ENCODE results near the gene MMGT1.
"Not testable (repeated sequence)": the region's sequence is repeated elsewhere in the genome, so short reads cannot be mapped to it uniquely, and the experiment has no call there.

The MMGT1 gene

GRCh38 chrX:135923353-135923752 is 50.4 kb downstream of the MMGT1 start:
- DNase-seq (ENCODE audit: low read depth) = no peak

DNA sequence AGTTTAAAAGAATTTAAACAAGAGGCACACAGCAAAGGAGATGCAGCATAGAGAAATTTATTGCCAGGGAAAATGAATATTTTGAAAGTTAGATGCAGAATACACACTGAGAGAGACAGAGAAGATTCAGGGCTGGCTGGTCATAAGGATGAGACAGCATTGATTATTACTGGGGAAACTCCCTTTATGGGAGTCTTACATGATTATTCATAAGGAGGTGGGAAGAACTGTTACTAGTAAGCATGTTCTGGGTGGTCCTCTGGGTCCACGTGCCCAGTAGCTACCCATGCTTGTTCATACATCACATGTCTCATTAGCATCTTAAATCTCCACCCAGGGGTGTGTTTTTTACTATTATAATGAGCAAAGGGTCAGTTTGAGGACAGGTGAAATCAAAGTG is 53.3 kb downstream of the MMGT1 start:
- DNase-seq (ENCODE audit: low read depth) = not testable (repeated sequence)

- DNase-seq (ENCODE audit: low read depth) = no peak
Measured at GRCh38 chrX:135914404-135914803, 59.4 kb downstream of the MMGT1 start.

Measured in stimulated activated CD4-positive, alpha-beta T cell treated with anti-CD3 and anti-CD28 coated beads, Interleukin-2, amount 100 ng/mL, for 4 hours (primary cell).